Effector memory CD4-positive, alpha-beta T cell (primary cell): ENCODE data around the gene TYMP.

ENCODE experiments used
- DNase-seq, 3 donors: peaks; one replicate each; pipeline ENCODE4 v3.0.0-alpha.2; 2020
- H3K27ac ChIP-seq: 2 replicates; pipeline ENCODE4 v1.7.0; 2013; ENCODE audit warnings: mild to moderate bottlenecking, low read length, moderate library complexity; ENCODE audit not compliant: insufficient read depth, poor library complexity, severe bottlenecking
- H3K27me3 ChIP-seq: replicated peaks from 2 replicates; pipeline ENCODE4 v1.7.0; 2013; ENCODE audit warnings: mild to moderate bottlenecking, low read length; ENCODE audit not compliant: insufficient read depth, control insufficient read depth, poor library complexity, severe bottlenecking
- H3K36me3 ChIP-seq: 2 replicates; pipeline ENCODE4 v1.7.0; 2013; ENCODE audit warnings: mild to moderate bottlenecking, low read length, moderate library complexity; ENCODE audit not compliant: control insufficient read depth, insufficient read depth
- H3K4me1 ChIP-seq: 2 replicates; pipeline ENCODE4 v1.7.0; 2013; ENCODE audit warnings: low read length, mild to moderate bottlenecking; ENCODE audit not compliant: control insufficient read depth, insufficient read depth, poor library complexity, severe bottlenecking
- H3K4me3 ChIP-seq: 2 replicates; pipeline ENCODE4 v1.7.0; 2013; ENCODE audit warnings: low read length, low read depth, mild to moderate bottlenecking; ENCODE audit not compliant: insufficient read depth, poor library complexity, severe bottlenecking
- H3K9me3 ChIP-seq: 2 replicates; pipeline ENCODE4 v1.7.0; 2013; ENCODE audit warnings: mild to moderate bottlenecking, low read length, moderate library complexity; ENCODE audit not compliant: control insufficient read depth
- total RNA-seq, 3 donors: gene quantifications; one replicate each; lab custom pipeline; 2026; lab: John Stamatoyannopoulos, UW

Gene TYMP
- total RNA-seq = 19.5 to 22.7 (median 21.9) reads per million in 3 donors

- H3K4me1 ChIP-seq = peaks cover 36% of the 10 kb centered on the region
- no peaks in the 10 kb centered on the region for H3K9me3 ChIP-seq
- no peaks in the 10 kb centered on the region for H3K36me3 ChIP-seq
- H3K4me3 ChIP-seq = peak within 1 kb of the TSS; percentile 66
- peak within 1 kb of the TSS; percentile 97 for H3K27ac ChIP-seq
- no peaks in the 10 kb centered on the region for H3K27me3 ChIP-seq
- DNase-seq = peak; percentile 45 to 58 (median 48)
Observed at GRCh38 chr22:50529897-50530579, at the start of gene TYMP. Gene TYMP (minus strand): TSS chr22:50530012. CDS start chr22:50529709, 303 bp downstream.

- no peak overlapping the region for H3K4me3 ChIP-seq
- peaks cover 11% of the 10 kb centered on the region for H3K36me3 ChIP-seq
- DNase-seq = no peak
- peaks cover 24% of the 10 kb centered on the region for H3K4me1 ChIP-seq
- H3K27ac ChIP-seq = no peak overlapping the region
- H3K9me3 ChIP-seq = no peaks in the 10 kb centered on the region
- no peaks in the 10 kb centered on the region for H3K27me3 ChIP-seq
Observed at GRCh38 chr22:50578776-50579310, 49.0 kb upstream of the TYMP start.

GRCh38 chr22:50577987-50578775, 48.4 kb upstream of the TYMP start, which contains the start of gene CPT1B:
Gene CPT1B (minus strand): TSS chr22:50578427. CDS start chr22:50577915, 512 bp downstream.
- no peak for DNase-seq
- H3K27me3 ChIP-seq = no peaks in the 10 kb centered on the region
- H3K4me3 ChIP-seq = no peak within 1 kb of the TSS
- H3K4me1 ChIP-seq = peaks cover 18% of the 10 kb centered on the region
- peaks cover 13% of the 10 kb centered on the region for H3K36me3 ChIP-seq
- no peaks in the 10 kb centered on the region for H3K9me3 ChIP-seq
- no peak within 1 kb of the TSS for H3K27ac ChIP-seq

GRCh38 chr22:50577697-50577986, 47.8 kb upstream of the TYMP start:
- Histone ChIP-seq H3K27ac (no peak overlapping the region), H3K4me3 (no peak overlapping the region), H3K27me3 (no peaks in the 10 kb centered on the region), H3K9me3 (no peaks in the 10 kb centered on the region), H3K36me3 (peaks cover 14% of the 10 kb centered on the region), H3K4me1 (peaks cover 17% of the 10 kb centered on the region)
- DNase-seq = no peak

- Histone ChIP-seq H3K4me1 (peaks cover 16% of the 10 kb centered on the region), H3K27me3 (no peaks in the 10 kb centered on the region), H3K4me3 (no peak overlapping the region), H3K27ac (no peak overlapping the region), H3K36me3 (peaks cover 14% of the 10 kb centered on the region), H3K9me3 (no peaks in the 10 kb centered on the region)
- no peak for DNase-seq
Observed at GRCh38 chr22:50576806-50577696, 47.2 kb upstream of the TYMP start.

- no peaks in the 10 kb centered on the region for H3K27me3 ChIP-seq
- H3K9me3 ChIP-seq = no peaks in the 10 kb centered on the region
- H3K4me3 ChIP-seq = no peak overlapping the region
- H3K36me3 ChIP-seq = peaks cover 23% of the 10 kb centered on the region
- no peak overlapping the region for H3K27ac ChIP-seq
- DNase-seq = no peak
- H3K4me1 ChIP-seq = peaks cover 6% of the 10 kb centered on the region
Observed at GRCh38 chr22:50576070-50576469, 46.3 kb upstream of the TYMP start.

GRCh38 chr22:50575426-50575941, 45.7 kb upstream of the TYMP start:
- DNase-seq = no peak
- Histone ChIP-seq H3K27ac (no peak overlapping the region), H3K9me3 (no peaks in the 10 kb centered on the region), H3K36me3 (peaks cover 29% of the 10 kb centered on the region), H3K4me3 (no peak overlapping the region), H3K4me1 (peaks cover 4% of the 10 kb centered on the region), H3K27me3 (no peaks in the 10 kb centered on the region)

- no peak overlapping the region for H3K27ac ChIP-seq
- H3K4me1 ChIP-seq = peaks cover 4% of the 10 kb centered on the region
- peaks cover 30% of the 10 kb centered on the region for H3K36me3 ChIP-seq
- no peak for DNase-seq
- H3K4me3 ChIP-seq = no peak overlapping the region
- no peaks in the 10 kb centered on the region for H3K9me3 ChIP-seq
- H3K27me3 ChIP-seq = no peaks in the 10 kb centered on the region
Observed at GRCh38 chr22:50574383-50574755, 44.6 kb upstream of the TYMP start.

- H3K4me3 ChIP-seq = no peak overlapping the region
- no peaks in the 10 kb centered on the region for H3K9me3 ChIP-seq
- H3K36me3 ChIP-seq = peaks cover 29% of the 10 kb centered on the region
- no peak overlapping the region for H3K27ac ChIP-seq
- H3K27me3 ChIP-seq = no peaks in the 10 kb centered on the region
- no peak for DNase-seq
- H3K4me1 ChIP-seq = peaks cover 4% of the 10 kb centered on the region
Observed at GRCh38 chr22:50573491-50574382, 43.9 kb upstream of the TYMP start.
